PFSK-1 (cell line): ENCODE measurements around the gene CPLX4. TPM values are rescaled to one million over a fixed set of nuclear protein-coding genes. Genes with fewer than 3 reads are reported as not detected.

Experiments used
- FOXP2 ChIP-seq: optimal IDR thresholded peaks from 2 replicates; pipeline ENCODE3; 2011; ENCODE audit warnings: borderline replicate concordance, control low read depth, inconsistent platforms; ENCODE audit not compliant: insufficient read depth; ENCODE audit errors: extremely low read length, extremely low read depth
- POLR2AphosphoS5 ChIP-seq: IDR thresholded peaks from 2 replicates; pipeline ENCODE4 v1.6.1; 2012; ENCODE audit warnings: low read depth, mild to moderate bottlenecking, control low read depth, low read length, moderate library complexity
- REST ChIP-seq, 2 experiments: IDR thresholded peaks; 2 replicates each; pipeline versions ENCODE4 v1.6.1 to v1.8.0; 2011 to 2012; ENCODE audit warnings: low read depth in 2 of 2, low read length in 2 of 2, control low read depth in 1 of 2, inconsistent platforms in 1 of 2, mild to moderate bottlenecking in 1 of 2, moderate library complexity in 1 of 2; ENCODE audit not compliant: insufficient read depth in 1 of 2
- SIN3A ChIP-seq: IDR thresholded peaks from 2 replicates; pipeline ENCODE4 v1.6.1; 2012; ENCODE audit warnings: mild to moderate bottlenecking, low read length, moderate library complexity, borderline replicate concordance; ENCODE audit not compliant: insufficient read depth
- TAF1 ChIP-seq: IDR thresholded peaks from 2 replicates; pipeline ENCODE4 v1.6.1; 2012; ENCODE audit warnings: low read length, control low read depth, borderline replicate concordance; ENCODE audit not compliant: insufficient read depth
- polyA plus RNA-seq: library from polyadenylated mRNA; unstranded; fragments of >200 nt; gene quantifications from one replicate; pipeline ENCODE4 v1.2.1, GENCODE V29; 2012; ENCODE audit warnings: low read depth, missing spikeins; ENCODE audit not compliant: insufficient read length

Gene CPLX4
- not detected for polyA plus RNA-seq

DNA sequence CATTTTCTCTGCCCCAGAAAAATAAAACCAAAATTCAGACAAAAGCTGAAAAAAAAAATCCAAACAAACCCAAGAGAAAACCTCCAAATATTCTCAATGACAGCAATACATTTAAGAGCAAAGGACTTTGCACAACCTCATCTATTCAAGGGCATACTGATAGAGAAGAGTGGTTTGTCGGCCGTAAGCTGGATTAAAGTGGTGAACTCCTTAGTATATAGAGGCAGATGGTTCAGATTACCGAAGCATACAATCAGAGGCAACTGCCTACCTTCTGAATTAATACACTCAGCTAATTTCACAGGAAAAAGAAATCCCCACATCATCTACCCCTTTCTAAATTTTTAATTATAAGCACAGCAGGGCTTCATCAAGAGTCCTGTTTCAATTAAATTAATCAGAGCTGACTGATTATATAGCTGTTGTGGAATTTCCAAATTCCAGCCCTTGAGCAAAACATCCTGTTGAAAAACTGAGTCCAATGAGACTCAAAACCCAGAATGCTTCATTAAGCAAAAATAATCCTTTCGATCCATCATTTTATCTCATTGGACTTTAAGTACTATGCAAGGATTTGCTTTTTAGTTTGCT, at the start of gene CPLX4:
Gene CPLX4, minus strand, starts transcription at position 190 of the 591 bp plus-strand sequence. Its CDS starts 187 bp downstream, at position 3.
- TF ChIP-seq TAF1 (no peak), REST (IDR thresholded peaks at IDR 0.05; ENCODE audit: insufficient read depth in 1 of 2, low read depth in 2 of 2, low read length in 2 of 2) (no peak), SIN3A (no peak), POLR2AphosphoS5 (no peak), FOXP2 (no peak)

DNA sequence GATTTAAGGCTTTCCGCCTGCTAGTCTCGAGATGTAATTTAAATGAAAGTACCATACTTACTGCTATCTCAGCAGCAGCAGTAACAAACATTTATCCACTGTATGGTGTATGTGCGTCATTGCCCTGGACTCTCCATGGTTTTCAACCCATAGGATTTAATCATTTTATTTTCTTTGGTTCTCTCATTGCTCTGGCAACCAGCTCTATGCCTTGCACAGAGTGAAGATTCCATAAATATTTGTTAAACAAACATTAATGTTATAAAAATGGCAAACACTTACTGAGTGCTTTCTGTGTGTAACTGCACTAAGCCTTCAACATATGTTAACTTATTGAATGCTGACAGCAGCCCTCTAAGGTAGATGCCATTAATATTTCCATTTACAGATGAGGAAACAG, 41.9 kb upstream of the CPLX4 start:
- TF ChIP-seq SIN3A (no peak), REST (IDR thresholded peaks at IDR 0.05; ENCODE audit: insufficient read depth in 1 of 2, low read depth in 2 of 2, low read length in 2 of 2) (no peak)

DNA sequence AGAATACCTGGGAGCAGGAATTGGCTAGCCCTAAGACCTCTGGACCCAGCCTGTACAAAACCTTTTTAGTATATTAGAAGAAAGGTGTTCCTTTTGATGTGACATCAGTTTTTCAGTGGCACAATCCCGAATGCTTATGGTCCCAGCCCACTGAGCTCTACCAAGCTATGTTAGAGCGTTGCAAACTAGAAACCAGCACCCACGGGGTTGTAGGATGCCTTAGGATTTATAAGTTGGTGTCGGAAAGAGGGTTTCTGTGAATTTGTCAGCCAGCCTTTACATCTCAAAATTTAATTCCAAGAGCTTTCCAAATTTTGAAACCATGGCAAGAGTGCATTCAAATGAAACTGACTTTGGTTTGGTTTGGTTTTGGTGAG, 41.1 kb upstream of the CPLX4 start:
- no peak for TF ChIP-seq POLR2AphosphoS5

DNA sequence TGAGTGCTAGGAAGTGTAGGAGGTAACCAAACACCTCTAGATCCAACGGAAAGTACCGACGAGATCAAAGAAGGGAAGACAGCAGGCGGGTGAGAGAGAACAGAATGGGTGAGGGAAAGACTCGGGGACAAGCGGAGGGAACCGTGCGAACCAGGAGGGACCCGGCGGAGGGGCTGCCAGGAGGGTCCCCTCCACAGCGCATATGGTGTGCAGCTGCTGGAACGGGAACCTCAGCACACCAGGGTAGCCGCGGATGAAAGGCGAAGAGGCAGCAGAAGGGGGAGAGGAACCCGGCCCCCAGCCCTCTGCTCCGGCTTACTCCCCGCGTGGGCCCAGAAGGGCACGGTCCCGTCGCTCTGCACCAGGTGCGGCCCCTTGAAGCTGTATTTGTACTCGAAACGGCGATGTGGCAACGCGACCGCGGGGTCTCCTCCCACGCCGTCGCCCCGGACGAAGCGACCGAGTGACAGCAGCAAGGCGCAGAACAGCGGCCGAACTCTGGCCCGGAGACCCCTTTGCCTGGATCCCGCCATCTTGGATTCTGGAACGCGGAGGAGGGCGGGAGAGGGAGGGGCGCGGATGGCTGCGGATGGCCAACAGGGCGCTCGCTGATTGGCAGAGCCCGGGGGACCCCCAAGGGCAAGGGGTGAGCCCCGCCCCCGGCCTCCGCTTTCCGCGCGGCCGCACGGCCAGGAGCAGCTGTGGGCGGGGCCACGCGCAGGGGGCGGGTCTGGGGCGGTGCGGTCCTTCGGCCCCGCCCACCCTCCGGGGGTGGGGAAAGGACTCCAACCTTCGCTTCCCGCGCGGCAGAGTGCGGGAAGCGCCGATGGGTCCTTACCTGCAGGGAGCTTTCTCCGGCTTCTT, 40.5 kb upstream of the CPLX4 start, which contains the start of gene LMAN1:
Gene LMAN1, minus strand, starts transcription at position 554 of the 864 bp plus-strand sequence. Its CDS starts 21 bp downstream, at position 533.
- TF ChIP-seq FOXP2 (peak; percentile 22), SIN3A (peak; percentile 36; the same call in 1 of the 2 replicates), POLR2AphosphoS5 (peak; percentile 89), TAF1 (peak; percentile 93), REST (IDR thresholded peaks at IDR 0.05; ENCODE audit: insufficient read depth in 1 of 2, low read depth in 2 of 2, low read length in 2 of 2) (peak in 1 of 2 experiments; percentile 55; a peak in 1 of 4 replicates)

DNA sequence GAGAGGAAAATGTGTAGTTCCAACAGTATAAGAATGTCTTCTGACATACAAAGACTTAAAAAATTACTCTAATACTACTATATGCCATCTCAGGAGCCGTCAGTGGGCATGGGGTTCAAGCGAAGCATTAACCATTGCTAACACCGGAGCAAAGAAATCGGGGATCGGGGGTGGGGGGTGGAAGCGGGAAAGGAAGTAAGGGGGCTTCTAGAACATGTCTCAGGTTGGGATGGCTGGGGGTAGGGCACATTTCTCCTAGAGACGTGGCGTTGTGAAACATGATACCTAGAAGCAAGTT, 39.9 kb upstream of the CPLX4 start:
- TF ChIP-seq SIN3A (no peak), FOXP2 (no peak), TAF1 (no peak), POLR2AphosphoS5 (no peak), REST (IDR thresholded peaks at IDR 0.05; ENCODE audit: insufficient read depth in 1 of 2, low read depth in 2 of 2, low read length in 2 of 2) (no peak)
